ENCODE data around the gene CPLANE1.
"Not testable (repeated sequence)": the region's sequence is repeated elsewhere in the genome, so short reads cannot be mapped to it uniquely, and the experiment has no call there.

Gene CPLANE1

GRCh38 chr5:37248970-37249814 lies at the start of gene CPLANE1:
Gene CPLANE1, minus strand, starts transcription at chr5:37249376. Its CDS starts 1,678 bp downstream, at chr5:37247698.
- peak; percentile 84 for DNase-seq (ENCODE audit: low spot score)

- DNase-seq (ENCODE audit: low spot score) = not testable (repeated sequence)
Measured at GRCh38 chr5:37296313-37296712, 47.1 kb upstream of the CPLANE1 start.

DNA sequence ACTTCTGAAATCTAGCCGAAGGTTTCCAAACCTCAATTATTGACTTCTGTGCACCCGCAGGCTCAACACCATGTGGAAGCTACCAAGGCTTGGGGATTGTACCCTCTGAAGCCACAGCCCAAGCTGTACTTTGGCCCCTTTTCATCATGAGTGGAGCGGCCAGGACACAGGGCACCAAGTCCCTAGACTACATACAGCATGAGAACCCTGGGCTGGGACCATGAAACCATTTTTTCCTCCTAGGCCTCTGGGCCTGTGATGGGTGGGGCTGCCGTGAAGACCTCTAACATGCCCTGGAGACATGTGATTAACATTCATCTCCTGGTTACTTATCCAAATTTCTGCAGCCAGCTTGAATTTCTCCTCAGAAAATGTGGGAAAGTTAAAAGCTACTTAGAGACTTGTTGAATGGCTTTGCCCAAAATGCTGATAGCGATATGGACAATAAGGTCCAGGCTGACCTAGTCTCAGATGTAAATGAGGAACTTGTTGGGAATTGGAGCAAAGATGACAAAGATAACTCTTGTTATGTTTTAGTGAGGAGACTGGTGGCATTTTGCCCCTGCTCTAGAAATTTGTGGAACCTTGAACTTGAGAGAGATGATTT lies 34.1 kb upstream of the CPLANE1 start:
- no peak for DNase-seq (ENCODE audit: low spot score)

- no peak for DNase-seq (ENCODE audit: low spot score)
Measured at GRCh38 chr5:37275511-37275910, 26.3 kb upstream of the CPLANE1 start.

DNA sequence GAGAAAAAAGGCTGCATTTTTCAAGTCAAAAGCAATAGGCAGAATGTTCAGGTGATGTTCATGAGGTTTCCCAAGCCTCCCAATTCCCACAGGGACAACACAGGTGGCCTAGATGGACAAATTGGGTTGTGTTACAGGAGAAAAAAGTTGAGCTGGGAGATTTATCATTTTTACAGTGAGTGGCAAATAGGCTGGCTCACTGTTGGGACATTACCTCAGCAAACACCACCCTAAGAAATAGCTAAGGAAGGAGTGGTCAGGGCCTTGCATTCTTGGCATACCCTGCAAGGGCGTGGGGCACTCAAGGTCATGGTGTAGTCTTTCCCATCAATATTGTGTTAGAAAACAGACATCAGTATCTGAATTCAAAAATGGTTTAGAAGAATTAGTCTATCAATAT lies 23.3 kb upstream of the CPLANE1 start:
- DNase-seq (ENCODE audit: low spot score) = no peak

GRCh38 chr5:37268100-37268499 lies 18.9 kb upstream of the CPLANE1 start:
- DNase-seq (ENCODE audit: low spot score) = not testable (repeated sequence)

- DNase-seq (ENCODE audit: low spot score) = no peak
Measured at GRCh38 chr5:37255774-37256358, 6.7 kb upstream of the CPLANE1 start.

- no peak for DNase-seq (ENCODE audit: low spot score)
Measured at GRCh38 chr5:37254581-37254980, 5.4 kb upstream of the CPLANE1 start.

DNA sequence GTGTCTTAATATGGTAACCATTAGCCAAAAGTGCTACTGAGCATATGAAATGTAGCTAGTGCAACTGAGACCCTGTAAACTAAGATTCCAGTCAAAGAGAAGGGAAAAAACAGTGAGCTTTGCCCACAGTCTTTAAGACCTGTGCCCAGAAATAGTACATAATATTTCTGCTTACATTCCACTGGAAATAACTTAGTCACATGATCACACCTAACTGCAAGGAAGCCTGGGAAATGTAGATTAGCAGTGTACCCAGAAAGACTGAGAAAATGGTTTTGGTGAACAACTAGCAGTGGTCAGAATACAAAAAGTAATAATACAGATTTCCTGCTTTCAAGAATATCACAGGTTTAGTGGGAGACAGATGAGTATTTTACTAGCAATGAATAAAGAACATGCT lies 2.5 kb upstream of the CPLANE1 start:
- DNase-seq (ENCODE audit: low spot score) = no peak

DNA sequence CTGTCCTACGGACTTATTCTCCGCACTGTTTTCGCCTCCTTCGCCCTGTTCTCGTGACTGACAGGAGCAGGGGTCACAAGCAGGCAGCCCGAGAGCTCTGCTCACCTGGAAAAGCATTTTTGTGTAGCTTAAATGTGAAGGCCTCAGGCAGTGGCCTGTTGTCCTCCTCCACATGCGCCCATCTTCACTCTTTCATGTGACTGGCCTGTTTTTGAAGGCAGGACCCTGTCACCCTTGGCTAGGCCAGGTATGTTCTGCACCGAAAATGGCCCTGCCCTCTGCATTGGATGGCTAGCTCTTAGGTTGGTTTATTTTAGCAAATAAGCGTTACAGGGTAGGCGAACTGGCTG lies 614 bp upstream of the CPLANE1 start:
- no peak for DNase-seq (ENCODE audit: low spot score)

- peak; percentile 8 for DNase-seq (ENCODE audit: low spot score)
Measured at GRCh38 chr5:37248421-37248969, 681 bp downstream of the CPLANE1 start.

DNA sequence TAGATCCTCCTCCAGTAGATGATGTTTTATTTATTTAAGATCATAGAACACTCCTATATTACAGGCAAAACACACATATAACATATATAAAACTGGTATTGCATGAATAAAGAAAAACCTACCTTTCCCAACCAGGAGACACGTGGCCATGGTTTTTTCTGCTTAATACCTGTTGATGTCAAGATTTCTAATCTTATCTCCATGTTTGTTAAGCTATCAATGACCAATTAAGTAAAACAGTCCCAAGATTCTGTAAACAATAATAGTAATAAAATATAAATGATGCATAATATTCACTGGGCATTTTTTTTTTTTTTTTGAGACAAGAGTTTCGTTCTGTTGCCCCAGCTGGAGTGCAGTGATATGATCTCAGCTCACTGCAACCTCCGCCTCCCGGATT lies 1.7 kb downstream of the CPLANE1 start:
- DNase-seq (ENCODE audit: low spot score) = no peak

DNA sequence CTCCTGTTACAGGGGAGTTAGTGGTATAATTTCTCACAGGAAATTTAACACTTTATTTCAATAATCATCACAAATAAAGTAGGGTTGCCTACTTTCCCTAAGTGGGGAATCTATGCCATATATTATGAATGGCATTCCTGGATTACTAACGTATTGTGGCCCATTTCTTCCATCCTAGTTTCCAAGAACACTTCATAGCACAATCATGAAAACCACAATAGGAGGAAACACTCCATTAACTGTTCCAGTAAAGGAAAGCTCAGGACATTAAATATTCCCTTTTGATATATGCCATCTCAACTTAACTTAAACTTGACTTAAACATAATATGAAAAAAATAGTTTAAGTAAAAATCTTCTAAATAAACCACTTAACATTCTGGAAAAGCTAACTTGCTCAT lies 2.1 kb downstream of the CPLANE1 start:
- DNase-seq (ENCODE audit: low spot score) = no peak

GRCh38 chr5:37234288-37234687 lies 14.9 kb downstream of the CPLANE1 start:
- DNase-seq (ENCODE audit: low spot score) = no peak

GRCh38 chr5:37226377-37226776 lies 22.8 kb downstream of the CPLANE1 start:
- DNase-seq (ENCODE audit: low spot score) = no peak

DNA sequence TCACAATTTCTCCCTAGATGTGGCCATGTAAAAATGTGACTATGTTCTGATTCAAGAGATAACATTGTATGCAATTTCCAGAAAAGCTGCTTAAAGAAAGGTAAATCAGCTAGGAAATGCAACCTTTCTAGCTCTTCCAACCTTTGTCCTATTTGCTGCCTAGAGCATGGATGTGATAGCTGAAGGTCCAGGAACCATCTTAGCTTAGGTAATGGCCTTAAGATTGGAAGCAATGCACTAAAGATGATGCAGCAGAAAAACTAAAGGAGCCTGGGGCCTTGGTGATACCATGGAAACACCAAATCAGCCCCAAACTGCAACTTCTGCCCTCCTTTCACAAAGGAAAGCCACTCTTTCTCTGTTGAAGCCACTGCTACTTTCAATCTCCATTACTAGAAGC lies 27.0 kb downstream of the CPLANE1 start:
- no peak for DNase-seq (ENCODE audit: low spot score)

DNA sequence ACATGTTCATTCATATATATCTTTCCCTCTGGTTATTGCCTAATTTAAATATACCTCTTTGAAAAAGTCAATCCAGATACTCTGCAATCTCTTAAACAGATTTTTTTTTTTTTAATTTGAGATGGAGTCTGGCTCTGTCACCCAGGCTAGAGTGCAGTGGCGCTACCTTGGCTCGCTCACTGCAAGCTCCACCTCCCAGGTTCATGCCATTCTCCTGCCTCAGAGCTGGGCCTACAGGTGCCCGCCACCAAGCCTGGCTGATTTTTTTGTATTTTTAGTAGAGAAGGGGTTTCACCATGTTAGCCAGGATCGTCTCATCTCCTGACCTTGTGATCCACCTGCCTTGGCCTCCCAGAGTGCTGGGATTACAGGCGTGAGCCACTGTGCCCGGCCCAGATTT lies 28.8 kb downstream of the CPLANE1 start:
- DNase-seq (ENCODE audit: low spot score) = not testable (repeated sequence)

- DNase-seq (ENCODE audit: low spot score) = not testable (repeated sequence)
Measured at GRCh38 chr5:37219384-37219783, 29.8 kb downstream of the CPLANE1 start.

DNA sequence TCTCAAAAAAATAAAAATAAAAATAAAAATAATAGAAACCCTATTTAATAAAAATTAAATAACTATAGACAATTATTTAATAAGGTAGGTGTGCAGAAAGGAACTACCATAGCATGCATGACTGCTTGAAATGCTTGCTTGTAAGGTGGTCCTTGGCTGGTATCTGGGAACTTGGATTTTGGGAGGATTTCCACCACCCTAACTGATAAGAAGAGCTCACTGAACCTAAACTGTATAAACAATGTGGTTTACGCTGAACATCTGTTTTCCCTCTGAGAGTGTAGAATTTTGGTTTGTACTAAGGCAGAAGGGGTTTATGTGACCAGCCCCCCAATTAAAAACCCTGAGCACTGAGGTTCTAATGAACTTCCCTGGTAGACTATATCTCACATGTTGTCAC lies 31.2 kb downstream of the CPLANE1 start:
- DNase-seq (ENCODE audit: low spot score) = no peak

DNA sequence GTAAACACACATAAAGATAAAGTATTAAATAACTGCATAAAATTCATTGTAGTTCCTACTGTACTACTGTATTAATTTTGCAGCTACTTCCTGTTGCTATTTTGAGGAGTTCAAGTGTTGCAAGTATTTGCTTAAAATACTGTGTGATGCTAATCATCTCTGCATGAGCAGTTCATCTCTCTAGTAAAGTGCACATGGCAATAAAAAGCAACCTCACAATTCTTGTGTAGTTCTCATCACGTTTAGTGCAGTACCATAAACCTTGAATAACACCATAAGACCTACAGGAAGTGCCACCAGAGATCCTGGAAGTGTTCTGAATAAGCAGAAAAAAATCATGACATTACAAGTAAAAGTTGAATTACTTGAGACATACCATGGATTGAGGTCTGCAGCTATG lies 34.6 kb downstream of the CPLANE1 start:
- no peak for DNase-seq (ENCODE audit: low spot score)

- no peak for DNase-seq (ENCODE audit: low spot score)
Measured at GRCh38 chr5:37212096-37212495, 37.1 kb downstream of the CPLANE1 start.

DNA sequence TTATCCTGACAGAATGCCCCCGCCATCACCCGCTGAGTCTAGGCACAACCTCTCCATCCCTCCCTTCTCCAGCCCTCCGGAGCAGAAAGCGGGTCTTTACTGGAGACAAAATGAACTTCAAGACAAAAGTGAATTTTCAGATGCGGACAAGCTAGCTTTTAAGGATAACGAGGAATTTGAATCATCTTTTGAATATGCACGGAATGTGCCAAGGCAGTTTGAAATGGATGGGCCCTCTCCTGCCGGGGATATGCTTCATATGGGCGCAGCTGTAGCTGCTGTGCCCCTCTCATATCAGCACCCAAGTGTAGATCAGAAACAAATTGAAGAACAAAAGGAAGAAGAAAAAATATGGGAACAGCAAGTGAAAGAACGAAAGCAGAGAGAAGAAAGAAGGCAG lies 37.5 kb downstream of the CPLANE1 start:
- DNase-seq (ENCODE audit: low spot score) = no peak
